ENCODE results near the gene KIZ.

Gene KIZ

DNA sequence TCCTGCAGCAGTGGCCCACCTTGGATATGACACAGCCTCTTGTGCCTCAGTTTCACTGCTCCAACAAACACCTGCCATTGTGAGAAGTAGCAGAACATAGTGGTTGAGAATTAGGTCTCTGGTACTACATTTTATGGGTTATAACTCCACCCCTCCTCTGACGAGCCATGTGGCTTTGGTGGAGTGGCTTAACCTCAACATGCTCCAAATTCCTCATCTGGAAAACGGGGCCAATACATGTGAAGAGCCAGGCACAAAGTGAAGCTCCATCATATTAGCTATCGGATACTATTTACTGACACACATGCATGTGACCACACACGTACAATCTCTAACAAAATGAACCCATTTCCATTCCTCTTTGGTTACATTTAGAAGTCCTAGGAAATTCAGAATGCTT, 8.4 kb upstream of the KIZ start:
- DNase-seq = no peak
- TF ChIP-seq GATA1 (IDR thresholded peaks at IDR 0.05; ENCODE audit: low read depth, low read length) (no peak), POLR2A (IDR thresholded peaks at IDR 0.05; ENCODE audit: low read length) (no peak)

DNA sequence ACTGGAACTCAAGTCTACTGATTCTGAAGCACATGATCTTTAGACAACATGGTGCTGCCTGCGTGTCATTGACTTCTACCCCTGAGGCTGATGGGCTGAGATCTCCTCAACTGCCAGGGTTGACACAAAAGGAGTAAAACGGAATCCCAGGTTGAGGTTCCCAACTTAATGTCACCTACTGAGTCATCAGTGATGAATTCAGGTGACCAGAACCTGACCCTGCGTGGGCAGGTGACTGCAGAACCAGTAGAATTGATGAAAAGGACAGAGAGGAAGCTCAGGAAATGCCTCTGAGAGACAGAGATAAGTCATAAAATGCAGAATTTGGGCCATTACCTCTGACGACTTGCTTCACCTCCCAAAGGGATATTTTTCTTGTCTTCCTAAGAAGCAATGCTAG, 7.7 kb upstream of the KIZ start:
- TF ChIP-seq GATA1 (IDR thresholded peaks at IDR 0.05; ENCODE audit: low read depth, low read length) (no peak), POLR2A (IDR thresholded peaks at IDR 0.05; ENCODE audit: low read length) (no peak)
- no peak for DNase-seq

DNA sequence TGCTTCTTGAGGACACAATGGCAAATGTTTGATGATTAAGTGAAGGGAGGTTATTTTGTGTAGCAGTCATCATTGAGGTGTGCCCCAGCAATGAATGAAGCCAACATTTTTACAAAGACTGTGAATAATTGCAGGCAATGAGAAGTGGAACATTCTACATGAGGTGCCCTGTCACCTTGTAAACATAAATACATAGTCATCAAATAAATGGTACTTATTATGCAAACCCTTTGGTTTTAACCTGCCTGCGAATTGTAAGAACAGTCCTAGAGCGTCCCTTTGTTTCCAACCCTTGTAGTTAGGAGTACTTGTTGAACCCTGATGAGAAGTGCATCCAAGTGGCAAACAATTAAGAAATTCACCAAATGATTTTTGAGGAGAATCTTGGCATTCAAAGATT, 7.1 kb upstream of the KIZ start:
- TF ChIP-seq GATA1 (IDR thresholded peaks at IDR 0.05; ENCODE audit: low read depth, low read length) (no peak), POLR2A (IDR thresholded peaks at IDR 0.05; ENCODE audit: low read length) (no peak)
- DNase-seq = no peak

DNA sequence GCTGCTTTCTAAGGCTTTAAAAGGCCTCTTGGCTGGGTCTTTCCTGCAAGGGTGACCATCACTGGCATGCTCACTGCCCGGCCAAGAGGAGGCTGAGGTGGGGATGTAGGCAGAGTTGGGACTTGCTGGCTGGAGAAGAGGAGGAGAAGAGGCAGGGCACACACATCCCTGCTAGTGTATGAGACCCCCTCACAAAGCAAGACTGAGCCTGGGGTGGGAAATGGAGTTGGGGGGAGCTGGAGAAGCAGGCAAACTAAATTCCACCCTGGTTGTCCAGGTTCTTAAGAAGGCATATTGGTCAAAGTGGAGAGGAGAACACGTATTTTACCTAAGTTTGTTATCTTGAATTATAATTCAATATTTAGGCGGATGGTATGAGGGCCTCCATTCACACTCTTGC, 1.7 kb upstream of the KIZ start:
- no peak for TF ChIP-seq GATA1 (IDR thresholded peaks at IDR 0.05; ENCODE audit: low read depth, low read length)
- TF ChIP-seq POLR2A (IDR thresholded peaks at IDR 0.05; ENCODE audit: low read length) = no peak
- no peak for DNase-seq

DNA sequence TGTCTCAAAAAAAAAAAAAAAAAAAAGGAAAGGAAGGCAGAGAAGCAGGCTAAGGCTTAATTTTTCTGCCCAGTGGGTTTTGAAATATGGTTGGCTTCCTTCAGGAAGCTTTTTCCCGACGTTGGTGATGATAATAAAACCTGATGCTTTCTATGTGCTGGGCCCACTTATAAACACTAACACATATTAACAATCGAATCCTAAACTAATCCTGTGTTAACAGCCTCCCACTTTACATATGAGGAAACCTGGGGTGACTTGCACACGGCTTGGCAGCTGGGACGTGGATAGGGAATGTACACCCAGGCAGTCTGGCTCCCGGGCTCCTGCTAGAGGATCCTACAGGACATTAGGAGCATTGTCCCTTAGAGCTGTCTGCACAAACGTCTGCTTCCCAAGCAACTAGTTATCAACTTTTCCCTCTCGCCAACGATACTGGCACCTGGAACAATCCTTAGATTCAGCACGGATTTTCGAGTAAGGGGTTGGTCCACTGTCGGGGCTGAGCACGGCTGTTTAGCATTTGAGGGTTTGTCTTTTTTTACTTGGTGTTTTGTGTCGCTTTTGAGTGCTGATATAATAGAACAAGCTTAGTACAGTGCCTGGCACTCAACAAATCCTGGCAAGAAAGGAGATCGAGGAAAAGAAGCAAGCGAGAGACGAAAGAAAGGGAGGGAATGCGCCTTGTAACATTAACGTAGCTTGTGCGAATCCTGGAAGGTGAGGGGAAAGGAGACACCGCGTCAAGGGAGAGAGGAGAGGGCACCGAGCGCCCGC, 622 bp upstream of the KIZ start:
- TF ChIP-seq GATA1 (IDR thresholded peaks at IDR 0.05; ENCODE audit: low read depth, low read length) (no peak), POLR2A (IDR thresholded peaks at IDR 0.05; ENCODE audit: low read length) (no peak)
- DNase-seq = no peak

DNA sequence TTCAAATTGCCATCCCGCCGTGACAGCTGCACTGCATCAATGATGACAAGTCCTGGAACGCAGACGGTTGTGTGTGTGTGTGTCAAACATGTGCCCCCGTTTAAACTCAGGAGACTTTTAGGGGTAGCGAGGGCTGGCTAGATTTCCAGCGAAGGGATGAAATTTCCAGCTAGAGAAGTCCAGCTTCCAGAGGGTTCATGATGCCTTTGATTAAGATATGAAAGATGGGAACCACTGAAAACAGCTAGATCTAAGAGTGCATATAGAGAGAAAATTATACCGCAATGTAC, 644 bp downstream of the KIZ start:
- no peak for TF ChIP-seq GATA1 (IDR thresholded peaks at IDR 0.05; ENCODE audit: low read depth, low read length)
- TF ChIP-seq POLR2A (IDR thresholded peaks at IDR 0.05; ENCODE audit: low read length) = no peak
- DNase-seq = no peak

DNA sequence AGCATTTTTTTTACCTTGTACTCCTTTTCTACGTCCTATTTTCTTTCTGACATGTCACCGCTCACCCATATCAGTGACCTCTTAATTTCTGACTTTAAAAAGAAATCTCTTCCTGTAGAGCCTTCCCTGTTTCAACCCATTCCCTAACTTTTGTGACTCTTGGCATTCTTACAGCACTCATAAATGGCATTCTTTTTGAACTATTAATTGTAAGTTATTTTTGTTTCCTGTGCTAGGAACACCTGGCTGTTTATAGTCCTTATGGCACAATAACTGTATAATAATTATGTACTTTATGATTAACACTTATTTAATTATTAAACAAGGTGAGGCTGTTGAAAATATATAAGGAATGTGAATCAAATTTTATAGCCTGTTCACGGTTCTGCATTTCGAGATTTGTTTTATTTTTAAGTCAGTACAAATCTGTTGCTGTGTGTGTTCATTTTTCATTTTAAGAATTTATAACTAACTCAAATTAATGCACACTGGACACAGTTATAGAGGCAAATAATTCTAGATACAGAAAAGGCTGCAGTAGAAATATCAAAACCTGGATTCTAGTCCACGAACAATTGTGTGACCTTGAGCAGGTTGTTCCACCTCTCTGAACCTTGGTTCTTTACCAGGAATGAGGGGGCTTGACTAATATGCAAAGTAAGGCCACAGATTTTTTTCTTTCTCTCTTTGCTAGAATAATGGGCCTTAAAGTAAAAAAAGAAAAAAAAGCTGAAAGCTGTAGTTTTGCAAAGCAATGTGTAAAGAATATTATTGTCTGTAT, 1.5 kb downstream of the KIZ start:
- DNase-seq = no peak
- TF ChIP-seq POLR2A (IDR thresholded peaks at IDR 0.05; ENCODE audit: low read length) (no peak), GATA1 (IDR thresholded peaks at IDR 0.05; ENCODE audit: low read depth, low read length) (no peak)

DNA sequence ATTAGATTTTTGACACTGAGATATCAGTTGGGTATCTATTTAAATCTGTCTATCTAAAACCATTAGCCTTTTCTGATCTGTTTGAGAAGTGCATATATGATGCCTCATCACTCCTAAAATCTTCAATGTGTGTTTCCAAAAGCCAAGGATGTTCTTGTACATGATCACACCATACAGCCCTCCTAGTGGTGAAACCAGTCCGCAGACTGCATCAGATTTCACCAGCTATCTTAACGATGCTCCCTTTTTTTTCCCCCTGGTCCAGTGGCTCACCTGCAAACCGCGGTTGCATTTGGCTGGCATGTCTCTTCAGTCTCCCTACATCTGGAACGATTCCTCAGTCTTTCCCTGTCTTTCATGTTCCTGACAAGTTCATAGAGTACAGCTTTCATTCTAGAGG, 4.0 kb downstream of the KIZ start:
- DNase-seq = no peak
- no peak for TF ChIP-seq GATA1 (IDR thresholded peaks at IDR 0.05; ENCODE audit: low read depth, low read length)
- no peak for TF ChIP-seq POLR2A (IDR thresholded peaks at IDR 0.05; ENCODE audit: low read length)

DNA sequence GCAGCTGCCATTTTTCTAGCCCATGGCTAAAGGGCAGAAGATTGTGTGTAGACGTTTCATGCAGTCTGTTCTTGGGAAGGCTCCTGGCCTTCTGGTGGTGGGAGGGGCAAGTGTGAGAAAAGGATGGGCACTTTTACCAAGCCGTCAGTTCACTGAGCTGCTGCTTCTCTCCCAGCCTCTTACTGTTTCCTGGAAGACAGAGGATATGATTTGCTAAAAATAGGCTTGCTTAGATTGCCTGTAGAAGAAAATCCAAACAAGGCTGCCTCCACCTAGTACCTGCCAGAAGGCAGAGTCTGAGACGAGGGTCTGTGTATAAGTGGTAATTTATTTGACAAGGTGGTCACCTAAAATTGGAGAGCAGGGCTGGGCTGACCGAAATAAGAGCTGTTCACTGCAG, 7.5 kb downstream of the KIZ start:
- TF ChIP-seq POLR2A (IDR thresholded peaks at IDR 0.05; ENCODE audit: low read length) (no peak), GATA1 (IDR thresholded peaks at IDR 0.05; ENCODE audit: low read depth, low read length) (no peak)
- no peak for DNase-seq

DNA sequence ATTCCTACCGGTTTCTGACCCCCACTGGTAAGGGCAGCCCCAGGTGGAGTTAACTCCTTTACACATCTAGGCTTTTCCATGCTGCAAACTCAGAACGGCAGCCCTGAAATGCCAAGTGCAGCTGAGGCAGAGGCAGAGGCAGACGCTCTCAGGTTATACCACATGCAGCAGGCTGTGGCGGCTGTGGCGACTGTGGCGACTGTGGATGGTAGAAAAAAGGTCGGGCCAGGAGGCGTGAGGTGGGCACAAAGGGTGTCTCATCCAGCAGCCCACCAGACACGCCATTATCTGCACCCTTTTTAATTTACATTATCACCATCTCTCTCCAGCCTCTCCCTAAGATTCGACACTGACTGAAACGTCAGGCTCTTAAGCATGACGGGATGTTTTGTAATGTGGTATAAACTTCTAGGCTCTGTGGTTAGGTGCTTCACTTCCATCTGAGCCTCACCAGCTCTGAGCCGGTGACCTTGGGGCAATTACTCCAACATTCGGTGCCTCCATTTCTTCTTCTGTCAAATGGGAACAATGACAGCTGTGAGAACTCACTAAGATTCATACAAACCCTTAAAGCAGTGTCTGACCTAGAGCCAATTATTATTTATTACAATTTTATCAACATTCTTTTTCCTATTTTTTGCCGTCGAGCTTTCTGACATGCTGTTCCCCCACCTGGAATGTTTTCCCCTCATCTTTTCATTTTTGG, 8.2 kb downstream of the KIZ start:
- DNase-seq = no peak
- no peak for TF ChIP-seq POLR2A (IDR thresholded peaks at IDR 0.05; ENCODE audit: low read length)
- no peak for TF ChIP-seq GATA1 (IDR thresholded peaks at IDR 0.05; ENCODE audit: low read depth, low read length)

DNA sequence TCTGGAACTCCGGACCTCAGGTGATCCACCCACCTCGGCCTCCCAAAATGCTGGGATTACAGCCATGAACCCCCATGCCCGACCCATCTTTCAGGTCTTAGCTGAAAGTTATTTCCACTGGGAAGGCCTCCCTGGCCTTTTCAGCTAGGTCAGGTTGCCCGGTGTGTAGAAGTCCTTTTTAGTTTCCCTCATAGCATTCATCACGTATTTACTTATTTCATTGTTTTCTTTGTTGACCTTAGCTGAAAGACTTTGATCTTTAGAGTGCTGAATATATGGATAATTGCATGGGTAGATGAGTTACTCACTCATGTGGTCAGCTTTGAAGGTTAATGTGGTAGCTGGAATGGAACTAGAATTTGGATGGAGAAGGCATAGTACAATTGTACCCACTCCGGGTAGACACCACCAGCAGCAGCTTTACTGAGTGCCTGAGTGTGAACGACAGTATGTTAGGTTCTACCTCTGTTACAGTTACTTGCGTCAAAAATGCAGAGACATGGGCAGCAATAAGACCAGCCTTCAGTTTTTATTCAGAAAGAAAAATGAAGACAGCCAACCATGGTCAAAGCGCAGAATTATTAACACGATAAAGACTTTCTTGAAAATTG, 9.1 kb downstream of the KIZ start:
- DNase-seq = no peak
- TF ChIP-seq POLR2A (IDR thresholded peaks at IDR 0.05; ENCODE audit: low read length) (no peak), GATA1 (IDR thresholded peaks at IDR 0.05; ENCODE audit: low read depth, low read length) (no peak)

DNA sequence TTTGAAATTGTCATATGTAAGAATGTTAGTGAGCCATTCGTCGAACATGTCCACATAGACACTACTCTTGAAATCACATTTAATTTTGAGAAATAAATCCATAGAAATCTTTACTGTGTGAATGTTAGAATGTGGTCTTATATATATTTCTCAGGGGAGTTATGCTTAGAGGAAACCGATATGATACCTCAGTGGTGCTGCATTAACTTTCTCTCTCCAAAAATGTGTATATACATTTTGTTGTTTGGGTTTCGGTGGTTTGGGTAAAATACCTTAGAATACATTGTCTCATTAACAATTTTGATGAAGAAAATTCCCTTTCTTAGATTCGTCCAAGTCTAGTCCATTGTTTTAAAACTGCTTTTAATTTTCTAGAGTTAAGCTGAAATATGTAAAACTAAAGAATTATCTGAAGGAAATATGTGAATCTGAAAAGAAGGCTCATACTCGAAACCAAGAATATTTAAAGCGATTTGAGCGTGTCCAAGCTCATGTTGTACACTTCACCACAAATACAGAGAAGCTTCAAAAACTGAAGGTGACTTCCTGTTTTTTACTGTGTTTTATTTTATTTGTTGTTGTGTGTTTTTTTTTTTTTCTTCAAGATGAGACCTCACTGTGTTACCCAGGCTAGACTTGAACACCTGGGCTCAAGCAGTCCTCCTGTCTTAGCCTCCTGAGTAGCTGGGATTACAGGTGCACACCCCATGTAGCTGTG, 10.3 kb downstream of the KIZ start:
- DNase-seq = no peak

DNA sequence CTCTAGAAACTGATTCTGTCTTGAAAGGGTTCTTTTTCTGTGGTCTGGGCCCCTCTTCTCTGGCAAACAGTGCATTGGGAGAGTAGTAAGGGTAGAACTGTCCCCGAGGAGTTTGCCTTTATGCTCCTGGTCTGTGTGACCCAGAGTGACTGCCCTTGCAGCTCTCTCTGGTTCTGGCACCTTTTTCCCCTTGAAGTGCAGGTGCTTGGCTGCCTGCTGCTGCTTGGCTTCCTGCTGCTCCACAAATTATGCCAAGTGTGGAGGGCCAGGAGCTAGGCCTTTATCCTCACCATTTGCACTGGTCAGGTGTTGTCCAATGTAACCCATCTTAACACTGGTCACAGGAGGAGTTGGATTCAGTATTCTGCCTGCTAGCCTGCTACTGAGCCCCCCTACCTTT, 11.2 kb downstream of the KIZ start:
- no peak for TF ChIP-seq GATA1 (IDR thresholded peaks at IDR 0.05; ENCODE audit: low read depth, low read length)
- no peak for TF ChIP-seq POLR2A (IDR thresholded peaks at IDR 0.05; ENCODE audit: low read length)

More for the DNA sequence above, 10.3 kb downstream of the KIZ start:
- no peak for TF ChIP-seq POLR2A (IDR thresholded peaks at IDR 0.05; ENCODE audit: low read length)

More for the DNA sequence above, 11.2 kb downstream of the KIZ start:
- DNase-seq = no peak
